Activated CD4-positive, alpha-beta T cell treated with anti-CD3 and anti-CD28 coated beads, Interleukin-2, amount 10 ng/mL, durations not matched to agents 24 days and 14 days (primary cell): Measurements from ENCODE around the gene AWAT2. TPM values are rescaled to one million over a fixed set of nuclear protein-coding genes. Genes with fewer than 3 reads are reported as not detected.
A peak's percentile ranks its signal among the peaks of the same experiment; 100 is the strongest.

Source experiments
- DNase-seq: peaks from one replicate; pipeline ENCODE4 v3.0.0; 2022
- H3K27ac Mint-ChIP-seq: one replicate; pipeline ENCODE4 v1.8.0; 2022; ENCODE audit warnings: mild to moderate bottlenecking, mixed read lengths
- H3K27me3 Mint-ChIP-seq: one replicate; pipeline ENCODE4 v1.8.0; 2022; ENCODE audit warnings: mixed read lengths
- H3K36me3 Mint-ChIP-seq: one replicate; pipeline ENCODE4 v1.8.0; 2022; ENCODE audit warnings: low read depth, mild to moderate bottlenecking, mixed read lengths
- H3K4me1 Mint-ChIP-seq: one replicate; pipeline ENCODE4 v1.8.0; 2021; ENCODE audit warnings: mixed read lengths
- H3K4me3 Mint-ChIP-seq: one replicate; pipeline ENCODE4 v1.8.0; 2022; ENCODE audit warnings: mild to moderate bottlenecking, moderate library complexity, mixed read lengths
- H3K9me3 Mint-ChIP-seq: one replicate; pipeline ENCODE4 v1.8.0; 2021; ENCODE audit warnings: mixed read lengths
- intact Hi-C: fragments of 100-400 bp; cut with micrococcal nuclease; formaldehyde crosslinking; loops from one replicate; pipeline ENCODE4 v1.15.1; 2023
- total RNA-seq: library from RNA; stranded (reverse); gene quantifications from 2 replicates; pipeline ENCODE4 v1.2.3, GENCODE V29; 2022

The AWAT2 gene
- total RNA-seq, 1 donor from 2014 or later = not detected

DNA sequence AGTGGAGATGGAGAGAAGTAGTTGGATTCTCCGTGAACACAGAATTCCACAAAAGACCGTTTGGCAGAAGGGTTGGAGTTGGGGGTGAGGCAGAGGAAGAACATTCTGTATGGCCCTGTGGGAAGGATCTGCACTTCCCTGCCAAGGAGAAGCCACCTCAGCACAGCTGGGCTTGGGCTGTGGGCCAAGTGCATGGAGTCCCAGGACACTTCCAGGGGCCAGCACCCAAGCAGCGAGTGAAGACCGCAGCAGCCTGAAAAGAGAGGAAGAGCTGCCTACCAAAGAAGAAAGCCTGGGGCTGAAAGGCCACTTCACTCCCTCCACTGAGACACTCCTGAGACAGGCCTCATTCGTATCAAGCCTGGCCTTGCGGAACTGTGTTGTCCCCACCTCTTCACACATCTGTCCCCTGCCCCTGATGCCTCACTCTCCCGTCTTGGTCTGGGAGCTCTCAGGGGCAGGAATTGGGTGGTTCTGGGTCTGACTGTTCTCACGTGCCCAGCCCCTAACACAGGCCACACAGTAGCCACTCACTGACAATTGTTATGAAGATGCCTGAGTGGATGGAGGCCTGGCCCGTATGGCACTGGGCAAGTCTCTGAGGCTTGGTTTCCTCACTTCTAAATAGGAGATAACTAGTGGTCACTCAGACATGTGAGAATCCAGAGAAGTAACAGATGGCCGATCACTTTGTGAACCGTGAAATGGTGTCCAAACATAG is 3.3 kb upstream of the AWAT2 start:
- Mint-ChIP-seq H3K36me3 (no peaks in the 10 kb centered on the region), H3K27me3 (no peaks in the 10 kb centered on the region), H3K4me3 (no peak overlapping the region), H3K4me1 (no peaks in the 10 kb centered on the region), H3K27ac (no peak overlapping the region), H3K9me3 (no peaks in the 10 kb centered on the region)
- DNase-seq = no peak
- intact Hi-C loops = no loop called here

GRCh38 chrX:70049406-70049805 is 332 bp downstream of the AWAT2 start:
- no peak for DNase-seq
- intact Hi-C loops = no loop called here
- H3K4me3 Mint-ChIP-seq = no peak overlapping the region
- H3K27me3 Mint-ChIP-seq = no peaks in the 10 kb centered on the region
- no peaks in the 10 kb centered on the region for H3K9me3 Mint-ChIP-seq
- H3K4me1 Mint-ChIP-seq = no peaks in the 10 kb centered on the region
- H3K27ac Mint-ChIP-seq = no peak overlapping the region
- no peaks in the 10 kb centered on the region for H3K36me3 Mint-ChIP-seq

DNA sequence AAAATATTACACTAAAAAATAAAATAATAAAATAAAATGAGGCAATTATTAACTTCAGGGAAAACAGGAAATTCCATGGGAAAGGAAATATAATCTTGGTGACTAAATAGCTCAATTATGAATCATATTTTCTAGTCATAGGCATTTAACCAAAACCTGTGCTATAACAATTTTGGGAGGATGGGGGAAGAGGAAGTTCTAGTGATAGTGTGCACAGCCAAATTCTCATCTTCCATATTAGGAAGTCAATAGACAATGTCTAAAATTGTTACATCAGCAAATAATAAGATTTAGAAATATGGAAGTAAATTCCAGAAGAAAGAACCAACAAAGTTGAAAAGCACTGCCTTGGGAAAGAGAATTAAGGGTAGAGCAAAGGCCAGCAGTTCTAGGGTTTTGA is 2.8 kb downstream of the AWAT2 start:
- no peaks in the 10 kb centered on the region for H3K4me1 Mint-ChIP-seq
- H3K27me3 Mint-ChIP-seq = no peaks in the 10 kb centered on the region
- intact Hi-C loops = no loop called here
- no peak overlapping the region for H3K27ac Mint-ChIP-seq
- H3K9me3 Mint-ChIP-seq = no peaks in the 10 kb centered on the region
- H3K4me3 Mint-ChIP-seq = no peak overlapping the region
- no peak for DNase-seq
- H3K36me3 Mint-ChIP-seq = no peaks in the 10 kb centered on the region

- no peak overlapping the region for H3K4me3 Mint-ChIP-seq
- DNase-seq = no peak
- intact Hi-C loops = no loop called here
These were observed 5.0 kb downstream of the AWAT2 start for GRCh38 chrX:70044541-70045245.

DNA sequence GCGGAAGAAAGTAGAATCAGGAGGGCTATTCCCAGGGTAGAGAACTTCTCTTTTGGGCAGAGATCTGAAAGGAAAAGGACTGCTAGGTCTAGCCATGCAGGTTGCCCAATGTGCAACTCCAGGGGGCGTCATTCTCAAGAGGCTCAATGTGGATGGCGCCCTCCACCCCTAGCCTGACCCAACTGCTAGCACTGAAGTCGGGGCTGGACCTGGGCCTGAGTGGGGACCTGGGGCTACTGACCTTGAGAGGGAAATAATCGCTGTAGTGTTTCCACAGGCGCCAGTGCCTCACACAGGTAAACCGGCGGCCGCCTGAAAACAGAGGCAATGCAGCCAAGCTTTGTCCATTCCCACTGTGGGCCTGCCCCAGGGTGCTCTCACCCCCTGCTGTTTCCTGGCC is 6.1 kb downstream of the AWAT2 start:
- H3K4me3 Mint-ChIP-seq = no peak overlapping the region
- intact Hi-C loops = no loop called here

More at GRCh38 chrX:70044541-70045245, 5.0 kb downstream of the AWAT2 start:
- no peaks in the 10 kb centered on the region for H3K36me3 Mint-ChIP-seq
- H3K27ac Mint-ChIP-seq = no peak overlapping the region
- H3K4me1 Mint-ChIP-seq = no peaks in the 10 kb centered on the region
- no peaks in the 10 kb centered on the region for H3K27me3 Mint-ChIP-seq
- no peaks in the 10 kb centered on the region for H3K9me3 Mint-ChIP-seq

DNA sequence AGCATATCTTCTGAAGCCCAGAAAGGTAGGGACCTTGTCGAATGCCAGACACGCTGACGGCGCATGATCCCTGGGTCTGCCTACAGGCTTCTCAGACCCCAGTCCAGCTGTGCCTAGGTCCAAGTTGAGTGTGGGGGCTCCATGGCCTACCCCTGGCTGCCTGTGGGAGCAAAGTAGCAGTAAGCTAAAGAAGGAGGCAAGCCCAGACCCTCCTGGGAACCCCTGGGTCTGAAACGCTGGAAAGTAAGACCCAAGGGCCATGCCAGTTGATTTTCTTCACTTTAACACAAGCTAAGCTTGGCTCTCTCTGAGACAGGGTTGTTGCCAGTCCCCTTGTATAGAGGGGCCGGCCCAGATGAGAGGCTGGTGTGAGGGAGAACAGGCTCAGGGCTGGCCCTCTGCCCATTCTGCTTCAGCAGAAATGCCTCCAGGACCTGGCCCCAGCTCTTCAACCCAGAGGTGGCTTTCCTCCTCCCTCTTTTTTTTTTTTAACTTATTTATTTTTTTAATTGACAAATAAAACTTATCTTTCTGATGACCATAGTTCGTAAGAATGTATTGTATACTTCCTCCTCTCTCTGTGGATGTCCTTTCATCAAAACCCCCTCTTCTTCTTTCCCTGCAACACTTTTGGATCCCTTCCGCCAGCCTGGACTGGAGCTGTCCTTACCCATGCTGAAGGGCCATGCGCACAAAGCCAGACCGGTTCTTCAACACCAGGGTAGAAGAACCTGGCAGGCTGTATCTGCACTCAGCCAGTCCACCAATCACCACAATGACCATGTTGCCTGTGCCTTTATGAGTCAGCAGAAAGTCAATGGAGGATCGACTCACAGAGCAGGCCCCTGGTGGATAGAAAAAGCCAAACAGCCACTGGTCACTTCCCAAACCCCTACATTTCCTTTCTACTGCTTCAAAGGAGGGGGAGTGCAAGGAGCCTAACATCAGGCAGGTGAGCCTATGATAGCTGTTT is 7.1 kb downstream of the AWAT2 start:
- intact Hi-C loops = no loop called here
- no peak for DNase-seq
- H3K9me3 Mint-ChIP-seq = no peaks in the 10 kb centered on the region
- H3K4me3 Mint-ChIP-seq = no peak overlapping the region
- no peaks in the 10 kb centered on the region for H3K27me3 Mint-ChIP-seq
- no peaks in the 10 kb centered on the region for H3K36me3 Mint-ChIP-seq
- no peak overlapping the region for H3K27ac Mint-ChIP-seq
- no peaks in the 10 kb centered on the region for H3K4me1 Mint-ChIP-seq

More for the DNA sequence above, 6.1 kb downstream of the AWAT2 start:
- DNase-seq = no peak
- no peaks in the 10 kb centered on the region for H3K27me3 Mint-ChIP-seq
- H3K9me3 Mint-ChIP-seq = no peaks in the 10 kb centered on the region
- no peaks in the 10 kb centered on the region for H3K4me1 Mint-ChIP-seq
- H3K36me3 Mint-ChIP-seq = no peaks in the 10 kb centered on the region
- H3K27ac Mint-ChIP-seq = no peak overlapping the region

- Mint-ChIP-seq H3K4me3 (no peak overlapping the region), H3K27ac (no peak overlapping the region), H3K27me3 (no peaks in the 10 kb centered on the region), H3K36me3 (no peaks in the 10 kb centered on the region), H3K4me1 (no peaks in the 10 kb centered on the region), H3K9me3 (no peaks in the 10 kb centered on the region)
- no peak for DNase-seq
- intact Hi-C loops = no loop called here
These were observed 7.7 kb downstream of the AWAT2 start for GRCh38 chrX:70041993-70042392.

- DNase-seq = no peak
- Mint-ChIP-seq H3K9me3 (no peaks in the 10 kb centered on the region), H3K36me3 (no peaks in the 10 kb centered on the region), H3K27ac (no peak overlapping the region), H3K4me1 (no peaks in the 10 kb centered on the region), H3K27me3 (no peaks in the 10 kb centered on the region), H3K4me3 (no peak overlapping the region)
- intact Hi-C loops = no loop called here
These were observed 10.0 kb downstream of the AWAT2 start for GRCh38 chrX:70039758-70040157.

- H3K27ac Mint-ChIP-seq = no peak overlapping the region
- no peaks in the 10 kb centered on the region for H3K36me3 Mint-ChIP-seq
- H3K4me3 Mint-ChIP-seq = no peak overlapping the region
- intact Hi-C loops = no loop called here
- H3K4me1 Mint-ChIP-seq = no peaks in the 10 kb centered on the region
- H3K27me3 Mint-ChIP-seq = no peaks in the 10 kb centered on the region
- no peak for DNase-seq
- H3K9me3 Mint-ChIP-seq = no peaks in the 10 kb centered on the region
These were observed 10.8 kb downstream of the AWAT2 start for GRCh38 chrX:70038951-70039350.

DNA sequence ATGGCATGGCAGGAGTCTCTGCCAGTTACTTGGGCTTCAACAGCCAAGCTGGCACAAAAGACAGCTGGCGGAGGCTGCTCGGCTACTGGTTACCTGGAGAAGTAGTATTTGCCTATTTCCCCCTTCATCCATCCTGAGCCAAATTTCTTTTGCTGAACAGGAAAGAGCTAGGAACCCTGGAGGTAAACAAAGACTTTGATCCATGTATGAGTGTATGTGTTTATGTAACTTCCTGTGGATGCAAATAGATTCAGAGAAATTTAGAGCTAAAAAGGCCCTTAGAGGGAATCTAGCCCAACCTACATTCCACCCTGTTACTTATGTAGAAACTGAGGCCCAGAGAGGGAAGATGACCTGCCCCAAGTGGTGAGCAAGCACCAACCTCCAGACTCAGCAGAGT is 11.2 kb downstream of the AWAT2 start:
- H3K9me3 Mint-ChIP-seq = no peaks in the 10 kb centered on the region
- no peaks in the 10 kb centered on the region for H3K27me3 Mint-ChIP-seq
- no peak overlapping the region for H3K27ac Mint-ChIP-seq
- intact Hi-C loops = no loop called here
- DNase-seq = no peak
- no peak overlapping the region for H3K4me3 Mint-ChIP-seq
- no peaks in the 10 kb centered on the region for H3K36me3 Mint-ChIP-seq
- H3K4me1 Mint-ChIP-seq = no peaks in the 10 kb centered on the region

DNA sequence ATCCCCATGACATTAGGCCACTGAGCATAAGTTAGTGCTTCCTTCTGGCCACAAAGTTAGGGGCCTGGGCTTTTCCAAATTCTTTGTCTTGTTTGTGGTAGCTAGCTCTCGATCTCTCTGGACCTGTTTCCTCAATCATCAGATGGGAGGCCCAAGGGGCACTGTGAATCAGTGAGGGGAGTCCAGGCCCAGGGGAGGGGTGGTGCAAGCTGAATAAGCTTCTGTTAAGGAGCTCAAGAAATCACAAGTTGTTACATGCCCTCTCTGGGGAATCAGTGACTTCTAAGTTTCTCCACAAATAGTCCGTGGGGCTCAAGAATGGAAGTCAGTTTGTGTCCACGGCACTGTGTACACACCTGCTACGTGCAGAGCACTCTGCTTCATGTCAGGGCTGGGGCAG is 15.1 kb downstream of the AWAT2 start:
- H3K4me3 Mint-ChIP-seq = no peak overlapping the region
- H3K27me3 Mint-ChIP-seq = no peaks in the 10 kb centered on the region
- no peaks in the 10 kb centered on the region for H3K36me3 Mint-ChIP-seq

DNA sequence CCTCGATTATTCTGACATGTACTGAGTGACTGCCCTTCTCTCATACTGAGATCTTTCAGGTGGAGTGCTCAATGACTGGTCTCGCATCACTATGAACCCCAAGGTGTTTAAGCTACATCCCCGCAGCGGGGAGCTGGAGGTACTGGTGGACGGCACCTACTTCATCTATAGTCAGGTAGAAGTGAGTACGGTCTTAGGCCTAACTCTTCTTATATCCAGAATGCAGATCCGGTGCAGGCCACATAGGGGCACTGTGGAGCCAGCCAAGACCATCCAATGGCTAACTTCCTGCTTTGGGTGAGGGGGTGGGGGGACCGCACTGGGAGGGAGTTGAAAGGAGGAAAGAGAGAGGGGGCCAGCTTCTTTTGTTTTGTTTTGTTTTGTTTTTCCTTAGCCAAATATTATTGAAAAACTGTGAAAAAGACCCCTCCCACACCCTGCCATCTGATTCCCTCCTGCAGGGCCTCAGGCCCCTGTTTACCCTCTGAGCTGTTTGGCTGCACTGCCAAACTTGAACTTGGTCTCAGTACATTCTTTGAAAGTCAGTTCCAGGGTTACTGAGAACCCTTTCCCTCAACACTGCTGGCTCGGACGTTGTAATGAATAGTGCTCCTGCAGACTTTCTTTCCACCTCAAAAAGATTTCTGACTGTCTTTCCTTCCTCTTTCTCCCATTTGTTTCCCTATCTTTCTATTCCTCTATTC is 16.2 kb downstream of the AWAT2 start:
- Mint-ChIP-seq H3K27ac (no peak overlapping the region), H3K9me3 (no peaks in the 10 kb centered on the region), H3K4me1 (peaks cover 7% of the 10 kb centered on the region), H3K4me3 (no peak overlapping the region), H3K36me3 (no peaks in the 10 kb centered on the region), H3K27me3 (no peaks in the 10 kb centered on the region)
- intact Hi-C loops = loop anchor here (1.0 to 2.0 kb wide), 2 partner anchors 63 to 100 kb away; partner anchors contain the start of gene IGBP1
- DNase-seq = peak; percentile 71

More for the DNA sequence above, 15.1 kb downstream of the AWAT2 start:
- Mint-ChIP-seq H3K9me3 (no peaks in the 10 kb centered on the region), H3K27ac (no peak overlapping the region), H3K4me1 (peaks cover 7% of the 10 kb centered on the region)
- intact Hi-C loops = no loop called here
- no peak for DNase-seq

GRCh38 chrX:70032792-70033191 is 16.9 kb downstream of the AWAT2 start:
- intact Hi-C loops = loop anchor here (1.0 to 2.0 kb wide), 2 partner anchors 64 to 101 kb away; partner anchors contain the start of gene IGBP1
- Mint-ChIP-seq H3K27ac (no peak overlapping the region), H3K4me3 (no peak overlapping the region), H3K4me1 (peaks cover 7% of the 10 kb centered on the region), H3K9me3 (no peaks in the 10 kb centered on the region), H3K36me3 (no peaks in the 10 kb centered on the region), H3K27me3 (no peaks in the 10 kb centered on the region)
- DNase-seq = no peak
